K562 (cell line): Measurements from ENCODE around the gene C14orf39. TPM values are rescaled to one million over a fixed set of nuclear protein-coding genes. Genes with fewer than 3 reads are reported as not detected.
A peak's percentile ranks its signal among the peaks of the same experiment; 100 is the strongest.

ENCODE experiments used
- ATAC-seq: fragments of 200-7000 bp; cut with Tn5 transposase; 3 replicates; pipeline ENCODE4 v1.9.1; 2020; ENCODE audit warnings: moderate library complexity
- BruUV-seq: library from RNA; stranded (reverse); fragments of 400-500 nt; replicated peaks from 2 replicates; lab custom pipeline; 2021; lab: Mats Ljungman, UMichigan
- CTCF ChIA-PET: fragments of 300-600 bp; formaldehyde crosslinking; extraction: SDS; loops from one replicate; lab custom pipeline; 2021; ENCODE audit warnings: low intra/inter-chr PET ratio; lab: Yijun Ruan, JAX
- POLR2A ChIA-PET: fragments of 300-600, 350-650 bp; sonication (Branson Sonifier 250); formaldehyde crosslinking; extraction: SDS; loops from one replicate; lab custom pipeline; 2021; ENCODE audit warnings: antibody characterized with exemption, inconsistent platforms; lab: Yijun Ruan, JAX
- DNase-seq, 4 experiments: peaks; one replicate each; pipeline versions ENCODE4 v3.0.0 to v3.0.0-alpha.2; 2011 to 2018; ENCODE audit warnings: low spot score in 3 of 4, mixed read lengths in 3 of 4; ENCODE audit errors: extremely low read depth in 1 of 4
- FAIRE-seq: peaks from 2 replicates; lab custom pipeline; 2011; peaks lifted over from hg19 to GRCh38; lab: Jason Lieb, UNC
- H2AFZ ChIP-seq: 2 replicates; pipeline ENCODE4 v1.6.0; 2011; ENCODE audit warnings: low read depth, low read length, control low read depth, inconsistent platforms
- H3K27ac ChIP-seq: fragments of 200-600 bp; 3 replicates; pipeline ENCODE4 v1.8.0; 2011; ENCODE audit warnings: low read depth, mild to moderate bottlenecking, control low read depth, inconsistent platforms, low read length, moderate library complexity, mixed read lengths; ENCODE audit errors: extremely low read depth
- H3K27me3 ChIP-seq, 2 experiments: fragments of 300-600 bp in 1 of 2; 2 replicates in 1 of 2; 3 replicates in 1 of 2; pipeline versions ENCODE4 v1.6.0 to v1.8.0; 2011; ENCODE audit warnings: inconsistent platforms in 2 of 2, low read length in 2 of 2, mild to moderate bottlenecking in 1 of 2, mixed read lengths in 1 of 2, moderate library complexity in 1 of 2; ENCODE audit not compliant: control insufficient read depth in 2 of 2, insufficient read depth in 2 of 2
- H3K36me3 ChIP-seq: fragments of 300-600 bp; 3 replicates; pipeline ENCODE4 v1.8.0; 2011; ENCODE audit warnings: mild to moderate bottlenecking, low read length, inconsistent platforms; ENCODE audit not compliant: control insufficient read depth, insufficient read depth
- H3K4me1 ChIP-seq, 2 experiments: fragments of 200-600 bp in 1 of 2; replicated peaks in 1 of 2; 2 replicates in 1 of 2; 3 replicates in 1 of 2; pipeline versions ENCODE4 v1.5.1 to v1.8.0; 2011; ENCODE audit warnings: inconsistent platforms in 2 of 2, low read length in 2 of 2, mild to moderate bottlenecking in 1 of 2, mixed read lengths in 1 of 2, moderate library complexity in 1 of 2; ENCODE audit not compliant: control insufficient read depth in 2 of 2, insufficient read depth in 2 of 2
- H3K4me2 ChIP-seq: 2 replicates; pipeline ENCODE4 v1.6.1; 2011; ENCODE audit warnings: low read length, control low read depth, inconsistent platforms, mixed read lengths; ENCODE audit not compliant: insufficient read depth
- H3K4me3 ChIP-seq: fragments of 200-600 bp; sonication (generic), shearing (Covaris generic); 2 replicates; pipeline ENCODE4 v1.5.1; 2016; ENCODE audit warnings: control low read depth, inconsistent platforms
- H3K79me2 ChIP-seq: fragments of 200-600 bp; 3 replicates; pipeline ENCODE4 v1.8.0; 2011; ENCODE audit warnings: low read length, inconsistent platforms; ENCODE audit not compliant: control insufficient read depth, insufficient read depth
- H3K9ac ChIP-seq, 2 experiments: 2 replicates each; pipeline versions ENCODE4 v1.6.0 to v1.6.1; 2011; ENCODE audit warnings: low read depth in 2 of 2, low read length in 2 of 2, control low read depth in 1 of 2, inconsistent platforms in 1 of 2, mild to moderate bottlenecking in 1 of 2, mixed read lengths in 1 of 2; ENCODE audit not compliant: insufficient read depth in 1 of 2
- H3K9me1 ChIP-seq: one replicate; pipeline ENCODE4 v1.6.0; 2011; ENCODE audit warnings: inconsistent platforms, mild to moderate bottlenecking, low read length, moderate library complexity; ENCODE audit not compliant: control insufficient read depth, insufficient read depth
- H3K9me3 ChIP-seq: replicated peaks from 2 replicates; pipeline ENCODE4 v1.5.1; 2011; ENCODE audit warnings: low read depth, low read length, inconsistent platforms; ENCODE audit not compliant: control insufficient read depth, insufficient read depth
- H4K20me1 ChIP-seq: replicated peaks from 2 replicates; pipeline ENCODE4 v1.6.1; 2011; ENCODE audit warnings: low read length, inconsistent platforms, mixed read lengths; ENCODE audit not compliant: control insufficient read depth, insufficient read depth
- ILF3 ChIP-seq: fragments of 450-650 bp; IDR thresholded peaks from 2 replicates; pipeline ENCODE4 v1.6.1; 2018; ENCODE audit warnings: antibody characterized with exemption, mild to moderate bottlenecking, moderate library complexity, borderline replicate concordance
- MAZ ChIP-seq, 2 experiments: fragments of 450-650 bp in 1 of 2; sonication (generic) in 1 of 2; formaldehyde crosslinking; IDR thresholded peaks in 1 of 2; conservative IDR thresholded peaks in 1 of 2; 2 replicates each; pipeline versions ENCODE4 v1.4.0 to v1.5.0; 2020; ENCODE audit warnings: mild to moderate bottlenecking in 1 of 2, missing genetic modification reagents in 1 of 2
- MCM7 ChIP-seq, 2 experiments: fragments of 450-650 bp; IDR thresholded peaks; 2 replicates each; pipeline ENCODE4 v1.6.1; 2016 to 2018
- NCOR1 ChIP-seq: fragments of 450-650 bp; IDR thresholded peaks from 2 replicates; pipeline ENCODE4 v1.6.1; 2016; ENCODE audit warnings: mild to moderate bottlenecking, moderate library complexity
- NR2C2 ChIP-seq, 2 experiments: fragments of 200-800 bp in 1 of 2; sonication (Bioruptor generic) in 1 of 2; sonication (generic) in 1 of 2; formaldehyde crosslinking in 1 of 2; IDR thresholded peaks; 2 replicates each; pipeline versions ENCODE4 v1.6.1 to v1.8.0; 2016 to 2022; ENCODE audit warnings: mild to moderate bottlenecking in 1 of 2, missing compliant biosample characterization in 1 of 2, missing genetic modification characterization in 1 of 2, missing genetic modification reagents in 1 of 2
- PKNOX1 ChIP-seq: fragments of 450-650 bp; IDR thresholded peaks from 2 replicates; pipeline ENCODE4 v1.6.1; 2016
- RBM39 ChIP-seq: fragments of 200-400 bp; formaldehyde crosslinking; optimal IDR thresholded peaks from 2 replicates; pipeline ENCODE3; 2018; ENCODE audit warnings: low read depth, low read length
- ZNF217 ChIP-seq: sonication (generic); formaldehyde crosslinking; IDR thresholded peaks from 2 replicates; pipeline ENCODE4 v1.8.0; 2022; ENCODE audit warnings: mild to moderate bottlenecking, missing genetic modification reagents
- ZNF263 ChIP-seq: sonication (generic); formaldehyde crosslinking; IDR thresholded peaks from 2 replicates; pipeline ENCODE4 v1.8.0; 2022; ENCODE audit warnings: mild to moderate bottlenecking, missing genetic modification reagents, borderline replicate concordance
- WGBS: fragments of 100-300 bp; shearing (Covaris generic); methylation state at CpG from one replicate; pipeline ENCODE4 v1.1.6; 2016; ENCODE audit warnings: low coverage, mixed read lengths; ENCODE audit not compliant: insufficient coverage; ENCODE audit errors: missing lambda C conversion rate; 5-methylcytosine and 5-hydroxymethylcytosine counted together
- in situ Hi-C: fragments of 300-500 bp; cut with MboI; formaldehyde crosslinking; loops from 4 replicates; pipeline ENCODE4 v1.15.0; 2018; ENCODE audit warnings: inconsistent platforms, mixed read lengths
- intact Hi-C: fragments of 100-400 bp; cut with micrococcal nuclease; formaldehyde crosslinking; loops from 2 replicates; pipeline ENCODE4 v1.14.2; 2022
- polyA plus RNA-seq, 8 experiments: library from polyadenylated mRNA; depleted of rRNA in 4 of 8; stranded (reverse) in 5 of 8; unstranded in 3 of 8; fragments of >200 nt; fragmentation: Nextera tagmentation in 2 of 8; fragmentation: Illumina TruSeq in 1 of 8; extraction: Ambion mirVana in 2 of 8; extraction: Trizol in 1 of 8; gene quantifications; 2 replicates each; pipeline versions ENCODE4 v1.2.1 to v1.2.3, GENCODE V29; 2011 to 2014; ENCODE audit warnings: inconsistent platforms in 1 of 8, missing spikeins in 1 of 8
- total RNA-seq, 7 experiments: library from RNA; depleted of rRNA in 6 of 7; stranded (reverse); fragments of >200 nt in 6 of 7; fragmentation: Illumina TruSeq in 2 of 7; extraction: Trizol in 2 of 7; gene quantifications; 2 replicates each; pipeline versions ENCODE4 v1.2.1 to v1.2.3, GENCODE V29; 2011 to 2021; ENCODE audit warnings: low replicate concordance in 1 of 7
- TF ChIP-seq, protein P1 (sequence below), 2 experiments: fragments of 450-650 bp; formaldehyde crosslinking in 1 of 2; IDR thresholded peaks; 2 replicates each; pipeline versions ENCODE4 v1.4.0 to v1.6.1; 2014 to 2020; ENCODE audit warnings: mild to moderate bottlenecking in 2 of 2, borderline replicate concordance in 1 of 2, low read depth in 1 of 2

Gene C14orf39
- total and polyA plus RNA-seq, 9 of the 15 experiments (the other 6 are each of a cell fraction or from before 2014, with no cell fraction given) = 0.54 to 6.7 (median 1.4) TPM

- Histone ChIP-seq H3K4me3 (no peak within 1 kb of the TSS), H3K9me1 (no peaks in the 10 kb centered on the region), H2AFZ (no peak within 1 kb of the TSS), H3K79me2 (no peaks in the 10 kb centered on the region), H3K4me2 (no peak within 1 kb of the TSS), H3K27ac (no peak within 1 kb of the TSS), H4K20me1 (no peaks in the 10 kb centered on the region), H3K36me3 (no peaks in the 10 kb centered on the region), H3K27me3 (peaks cover 21 to 57% of the 10 kb centered on the region in 2 experiments; a peak in 4 of 5 replicates), H3K4me1 (peaks cover 0 to 17% of the 10 kb centered on the region in 2 experiments; a peak in 1 of 5 replicates), H3K9ac (no peak within 1 kb of the TSS), H3K9me3 (no peaks in the 10 kb centered on the region)
- DNase-seq (no peak), FAIRE-seq (no peak), ATAC-seq (no peak)
- intact Hi-C loops (no loop called here), in situ Hi-C loops (no loop called here)
- 30% methylated on average over 9 of the region's 55 CpGs for WGBS
- BruUV-seq = no TSS peak
- ChIA-PET CTCF (no interaction called here), POLR2A (interaction anchor here (1.6 kb wide), 1 partner anchor 13 kb away, joined by 5 read pairs; no protein-coding TSS in a partner anchor)
- TF ChIP-seq MAZ (CRISPR knock-in tag; conservative IDR thresholded peaks at IDR 0.05 in 1 of 2, IDR thresholded peaks at IDR 0.05 in 1 of 2) = no peak
- TF ChIP-seq NR2C2 (CRISPR knock-in tag; IDR thresholded peaks at IDR 0.05) = no peak
- TF ChIP-seq NR2C2 (tag; IDR thresholded peaks at IDR 0.05) = no peak
- TF ChIP-seq, protein P1, sequence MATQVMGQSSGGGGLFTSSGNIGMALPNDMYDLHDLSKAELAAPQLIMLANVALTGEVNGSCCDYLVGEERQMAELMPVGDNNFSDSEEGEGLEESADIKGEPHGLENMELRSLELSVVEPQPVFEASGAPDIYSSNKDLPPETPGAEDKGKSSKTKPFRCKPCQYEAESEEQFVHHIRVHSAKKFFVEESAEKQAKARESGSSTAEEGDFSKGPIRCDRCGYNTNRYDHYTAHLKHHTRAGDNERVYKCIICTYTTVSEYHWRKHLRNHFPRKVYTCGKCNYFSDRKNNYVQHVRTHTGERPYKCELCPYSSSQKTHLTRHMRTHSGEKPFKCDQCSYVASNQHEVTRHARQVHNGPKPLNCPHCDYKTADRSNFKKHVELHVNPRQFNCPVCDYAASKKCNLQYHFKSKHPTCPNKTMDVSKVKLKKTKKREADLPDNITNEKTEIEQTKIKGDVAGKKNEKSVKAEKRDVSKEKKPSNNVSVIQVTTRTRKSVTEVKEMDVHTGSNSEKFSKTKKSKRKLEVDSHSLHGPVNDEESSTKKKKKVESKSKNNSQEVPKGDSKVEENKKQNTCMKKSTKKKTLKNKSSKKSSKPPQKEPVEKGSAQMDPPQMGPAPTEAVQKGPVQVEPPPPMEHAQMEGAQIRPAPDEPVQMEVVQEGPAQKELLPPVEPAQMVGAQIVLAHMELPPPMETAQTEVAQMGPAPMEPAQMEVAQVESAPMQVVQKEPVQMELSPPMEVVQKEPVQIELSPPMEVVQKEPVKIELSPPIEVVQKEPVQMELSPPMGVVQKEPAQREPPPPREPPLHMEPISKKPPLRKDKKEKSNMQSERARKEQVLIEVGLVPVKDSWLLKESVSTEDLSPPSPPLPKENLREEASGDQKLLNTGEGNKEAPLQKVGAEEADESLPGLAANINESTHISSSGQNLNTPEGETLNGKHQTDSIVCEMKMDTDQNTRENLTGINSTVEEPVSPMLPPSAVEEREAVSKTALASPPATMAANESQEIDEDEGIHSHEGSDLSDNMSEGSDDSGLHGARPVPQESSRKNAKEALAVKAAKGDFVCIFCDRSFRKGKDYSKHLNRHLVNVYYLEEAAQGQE (IDR thresholded peaks at IDR 0.05; ENCODE audit: borderline replicate concordance) = peak; percentile 24; the same call in 1 of the 2 replicates
- TF ChIP-seq, protein P1 (CRISPR knock-in tag; IDR thresholded peaks at IDR 0.05; ENCODE audit: low read depth) = no peak
- TF ChIP-seq MCM7 (IDR thresholded peaks at IDR 0.05) = no peak
- no peak for TF ChIP-seq ZNF263
- TF ChIP-seq NCOR1 = no peak
- peak; percentile 43; the same call in 1 of the 2 replicates for TF ChIP-seq PKNOX1
- no peak for TF ChIP-seq ILF3
- no peak for TF ChIP-seq ZNF217 (CRISPR knock-in tag)
- no peak for TF ChIP-seq RBM39
Observed at GRCh38 chr14:60508707-60509437, 23.0 kb upstream of the C14orf39 start, which contains the start of gene SIX6. Gene SIX6 (plus strand): TSS chr14:60509146. CDS start chr14:60509399, 253 bp downstream.
